IMR-90 (cell line): Measurements from ENCODE around the gene LLGL1. TPM values are rescaled to one million over a fixed set of nuclear protein-coding genes. Genes with fewer than 3 reads are reported as not detected.

Experiments
- ATAC-seq: fragments of 200-7000 bp; cut with Tn5 transposase; 2 replicates; pipeline ENCODE4 v1.9.1; 2020; ENCODE audit warnings: low read depth, mild to moderate bottlenecking, moderate library complexity
- BruUV-seq: library from RNA; stranded (reverse); fragments of 400-500 nt; replicated peaks from 2 replicates; lab custom pipeline; 2021; lab: Mats Ljungman, UMichigan
- CTCF ChIA-PET: fragments of 300-600 bp; formaldehyde crosslinking; extraction: SDS; loops from one replicate; lab custom pipeline; 2021; ENCODE audit warnings: antibody characterized with exemption; lab: Yijun Ruan, JAX
- POLR2A ChIA-PET: fragments of 300-600 bp; sonication (Branson Sonifier 250); formaldehyde crosslinking; loops from one replicate; lab custom pipeline; 2022; ENCODE audit warnings: antibody characterized with exemption; ENCODE audit not compliant: unreplicated experiment; lab: Charles Lee
- DNase-seq: peaks from one replicate; pipeline ENCODE4 v3.0.0; 2013
- H2AFZ ChIP-seq: replicated peaks from 2 replicates; pipeline ENCODE3; 2013; ENCODE audit warnings: low read length, mild to moderate bottlenecking; ENCODE audit not compliant: poor library complexity
- H2AK5ac ChIP-seq: 2 replicates; pipeline ENCODE4 v1.6.1; 2013; ENCODE audit warnings: low read depth, low read length, inconsistent platforms
- H2AK9ac ChIP-seq: replicated peaks from 2 replicates; pipeline ENCODE3; 2013; ENCODE audit warnings: mild to moderate bottlenecking, low read depth, low read length, moderate library complexity; ENCODE audit not compliant: poor library complexity
- H2BK120ac ChIP-seq: 2 replicates; pipeline ENCODE4 v1.6.1; 2013; ENCODE audit warnings: low read depth, low read length, inconsistent platforms
- H2BK15ac ChIP-seq: 3 replicates; pipeline ENCODE4 v1.6.1; 2013; ENCODE audit warnings: low read depth, low read length, inconsistent platforms
- H2BK20ac ChIP-seq: 2 replicates; pipeline ENCODE4 v1.6.1; 2013; ENCODE audit warnings: low read depth, mild to moderate bottlenecking, inconsistent platforms, low read length, moderate library complexity
- H2BK5ac ChIP-seq: 2 replicates; pipeline ENCODE4 v1.6.1; 2013; ENCODE audit warnings: mild to moderate bottlenecking, low read depth, low read length, inconsistent platforms; ENCODE audit not compliant: poor library complexity, severe bottlenecking
- H3K14ac ChIP-seq: replicated peaks from 2 replicates; pipeline ENCODE4 v1.6.1; 2013; ENCODE audit warnings: low read depth, low read length, inconsistent platforms
- H3K18ac ChIP-seq: 2 replicates; pipeline ENCODE4 v1.6.1; 2013; ENCODE audit warnings: low read depth, low read length, control low read depth
- H3K23ac ChIP-seq: 2 replicates; pipeline ENCODE4 v1.6.1; 2013; ENCODE audit warnings: low read depth, low read length, inconsistent platforms
- H3K27ac ChIP-seq: 2 replicates; pipeline ENCODE4 v1.5.1; 2013; ENCODE audit warnings: mild to moderate bottlenecking, control low read depth, low read length; ENCODE audit not compliant: insufficient read depth
- H3K27me3 ChIP-seq: 2 replicates; pipeline ENCODE4 v1.6.1; 2013; ENCODE audit warnings: low read length; ENCODE audit not compliant: control insufficient read depth, insufficient read depth
- H3K36me3 ChIP-seq: 2 replicates; pipeline ENCODE4 v1.6.1; 2013; ENCODE audit warnings: low read length, mixed read lengths; ENCODE audit not compliant: control insufficient read depth, insufficient read depth
- H3K4ac ChIP-seq: 2 replicates; pipeline ENCODE4 v1.6.1; 2013; ENCODE audit warnings: low read depth, low read length, inconsistent platforms
- H3K4me1 ChIP-seq: 2 replicates; pipeline ENCODE4 v1.6.1; 2013; ENCODE audit warnings: low read length, mixed read lengths; ENCODE audit not compliant: control insufficient read depth, insufficient read depth
- H3K4me2 ChIP-seq: 2 replicates; pipeline ENCODE4 v1.6.1; 2013; ENCODE audit warnings: low read depth, mild to moderate bottlenecking, control low read depth, low read length, moderate library complexity
- H3K4me3 ChIP-seq: 2 replicates; pipeline ENCODE4 v1.5.1; 2013; ENCODE audit warnings: low read depth, mild to moderate bottlenecking, control low read depth, low read length, moderate library complexity; ENCODE audit not compliant: insufficient read depth
- H3K56ac ChIP-seq: 2 replicates; pipeline ENCODE4 v1.6.1; 2013; ENCODE audit warnings: low read length, inconsistent platforms; ENCODE audit not compliant: insufficient read depth; ENCODE audit errors: extremely low read depth
- H3K79me1 ChIP-seq, 2 experiments: 2 replicates each; pipeline ENCODE4 v1.6.1; 2013; ENCODE audit warnings: low read length in 2 of 2, inconsistent platforms in 1 of 2, low read depth in 1 of 2
- H3K9ac ChIP-seq: 2 replicates; pipeline ENCODE4 v1.6.1; 2013; ENCODE audit warnings: low read depth, low read length, control low read depth
- H3K9me1 ChIP-seq: 2 replicates; pipeline ENCODE4 v1.6.1; 2013; ENCODE audit warnings: low read length, inconsistent platforms; ENCODE audit not compliant: insufficient read depth
- H3K9me3 ChIP-seq: 2 replicates; pipeline ENCODE4 v1.6.1; 2013; ENCODE audit warnings: low read length; ENCODE audit not compliant: control insufficient read depth, insufficient read depth
- H4K20me1 ChIP-seq: 2 replicates; pipeline ENCODE4 v1.6.1; 2013; ENCODE audit warnings: low read length, inconsistent platforms; ENCODE audit not compliant: insufficient read depth
- H4K5ac ChIP-seq: 2 replicates; pipeline ENCODE4 v1.6.1; 2013; ENCODE audit warnings: mild to moderate bottlenecking, low read depth, low read length, control low read depth
- H4K8ac ChIP-seq, 2 experiments: 2 replicates each; pipeline ENCODE4 v1.6.1; 2013; ENCODE audit warnings: low read depth in 2 of 2, low read length in 2 of 2, control low read depth in 1 of 2, inconsistent platforms in 1 of 2
- H4K91ac ChIP-seq: 2 replicates; pipeline ENCODE4 v1.6.1; 2013; ENCODE audit warnings: low read depth, low read length, inconsistent platforms; ENCODE audit not compliant: insufficient read depth
- BHLHE40 ChIP-seq: fragments of 150-350 bp; IDR thresholded peaks from 2 replicates; pipeline ENCODE4 v1.6.1; 2016; ENCODE audit warnings: mild to moderate bottlenecking, low read depth, low read length
- CEBPB ChIP-seq: IDR thresholded peaks from 2 replicates; pipeline ENCODE4 v1.6.1; 2012; ENCODE audit warnings: low read depth, low read length, improper control_type of control experiment
- CHD1 ChIP-seq: IDR thresholded peaks from 2 replicates; pipeline ENCODE4 v1.6.1; 2012; ENCODE audit warnings: low read depth, low read length, improper control_type of control experiment
- FOS ChIP-seq: fragments of 150-350 bp; IDR thresholded peaks from 2 replicates; pipeline ENCODE4 v1.6.1; 2016; ENCODE audit warnings: low read depth, low read length
- MAFK ChIP-seq: IDR thresholded peaks from 2 replicates; pipeline ENCODE4 v1.6.1; 2012; ENCODE audit warnings: low read depth, low read length, improper control_type of control experiment
- MAZ ChIP-seq: IDR thresholded peaks from 2 replicates; pipeline ENCODE4 v1.6.1; 2012; ENCODE audit warnings: low read depth, mild to moderate bottlenecking, low read length, improper control_type of control experiment, moderate library complexity, borderline replicate concordance
- MXI1 ChIP-seq: IDR thresholded peaks from 2 replicates; pipeline ENCODE4 v1.6.1; 2012; ENCODE audit warnings: low read depth, mild to moderate bottlenecking, low read length, moderate library complexity, borderline replicate concordance
- NFE2L2 ChIP-seq: fragments of 150-350 bp; IDR thresholded peaks from 2 replicates; pipeline ENCODE4 v1.6.1; 2016; ENCODE audit warnings: low read depth, mild to moderate bottlenecking, low read length
- POLR2A ChIP-seq: IDR thresholded peaks from 2 replicates; pipeline ENCODE4 v1.6.1; 2012; ENCODE audit warnings: mild to moderate bottlenecking, low read depth, low read length
- RAD21 ChIP-seq: IDR thresholded peaks from 2 replicates; pipeline ENCODE4 v1.6.1; 2012; ENCODE audit warnings: low read length, improper control_type of control experiment
- RFX5 ChIP-seq: IDR thresholded peaks from 2 replicates; pipeline ENCODE4 v1.8.0; 2012; ENCODE audit warnings: low read depth, mild to moderate bottlenecking, low read length, moderate library complexity
- SMC3 ChIP-seq: fragments of 150-350 bp; IDR thresholded peaks from 2 replicates; pipeline ENCODE4 v1.6.1; 2016; ENCODE audit warnings: low read depth, mild to moderate bottlenecking, antibody characterized with exemption, low read length, moderate library complexity
- WGBS, 2 experiments: methylation state at CpG; one replicate each; pipeline versions ENCODE4 v1.1.5 to v1.1.7; 2013; ENCODE audit warnings: missing lambda C conversion rate in 2 of 2; ENCODE audit not compliant: insufficient read length in 1 of 2; ENCODE audit errors: extremely low coverage in 2 of 2; 5-methylcytosine and 5-hydroxymethylcytosine counted together
- dilution Hi-C: fragments of 300-500 bp; cut with HindIII; formaldehyde crosslinking; loops from one replicate; pipeline ENCODE4 v1.14.3; 2018; ENCODE audit warnings: low sequenced_read_pairs; ENCODE audit not compliant: unreplicated experiment
- in situ Hi-C: fragments of 300-500 bp; cut with MboI; formaldehyde crosslinking; loops from 3 replicates; pipeline ENCODE4 v1.14.3; 2019; ENCODE audit warnings: low sequenced_read_pairs, inconsistent platforms, mixed read lengths
- intact Hi-C: fragments of 100-400 bp; cut with micrococcal nuclease; formaldehyde crosslinking; loops from 2 replicates; pipeline ENCODE4 v1.10.0; 2022
- polyA plus RNA-seq, 3 experiments: library from polyadenylated mRNA; depleted of rRNA; stranded (reverse); fragments of >200 nt; gene quantifications; 2 replicates each; pipeline ENCODE4 v1.2.3, GENCODE V29; 2012; ENCODE audit warnings: low replicate concordance in 1 of 3
- total RNA-seq: library from RNA; depleted of rRNA; stranded (reverse); fragments of >200 nt; gene quantifications from 2 replicates; pipeline ENCODE4 v1.2.3, GENCODE V29; 2012
- TF ChIP-seq, protein P1 (sequence below): fragments of 150-350 bp; IDR thresholded peaks from 2 replicates; pipeline ENCODE4 v1.6.1; 2017; ENCODE audit warnings: mild to moderate bottlenecking, antibody characterized with exemption, low read length, low read depth
- TF ChIP-seq, protein P2 (sequence below): fragments of 150-350 bp; IDR thresholded peaks from 2 replicates; pipeline ENCODE4 v1.6.1; 2016; ENCODE audit warnings: low read depth, mild to moderate bottlenecking, low read length, moderate library complexity, borderline replicate concordance
- TF ChIP-seq, protein P3 (sequence below): conservative IDR thresholded peaks from 2 replicates; pipeline ENCODE4 v1.5.1; 2012; ENCODE audit warnings: mild to moderate bottlenecking, low read depth, low read length, improper control_type of control experiment

Gene LLGL1
- total and polyA plus RNA-seq, 2 of the 4 experiments (the other 2 are of a cell fraction) = 40.1 to 52.9 TPM

GRCh38 chr17:18263885-18264682, 38.6 kb downstream of the LLGL1 start:
- no peak for ATAC-seq
- TF ChIP-seq, protein P1, sequence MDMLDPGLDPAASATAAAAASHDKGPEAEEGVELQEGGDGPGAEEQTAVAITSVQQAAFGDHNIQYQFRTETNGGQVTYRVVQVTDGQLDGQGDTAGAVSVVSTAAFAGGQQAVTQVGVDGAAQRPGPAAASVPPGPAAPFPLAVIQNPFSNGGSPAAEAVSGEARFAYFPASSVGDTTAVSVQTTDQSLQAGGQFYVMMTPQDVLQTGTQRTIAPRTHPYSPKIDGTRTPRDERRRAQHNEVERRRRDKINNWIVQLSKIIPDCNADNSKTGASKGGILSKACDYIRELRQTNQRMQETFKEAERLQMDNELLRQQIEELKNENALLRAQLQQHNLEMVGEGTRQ = no peak
- TF ChIP-seq POLR2A = no peak
- TF ChIP-seq FOS = no peak
- TF ChIP-seq MAZ = no peak
- no peak for TF ChIP-seq NFE2L2
- TF ChIP-seq, protein P2, sequence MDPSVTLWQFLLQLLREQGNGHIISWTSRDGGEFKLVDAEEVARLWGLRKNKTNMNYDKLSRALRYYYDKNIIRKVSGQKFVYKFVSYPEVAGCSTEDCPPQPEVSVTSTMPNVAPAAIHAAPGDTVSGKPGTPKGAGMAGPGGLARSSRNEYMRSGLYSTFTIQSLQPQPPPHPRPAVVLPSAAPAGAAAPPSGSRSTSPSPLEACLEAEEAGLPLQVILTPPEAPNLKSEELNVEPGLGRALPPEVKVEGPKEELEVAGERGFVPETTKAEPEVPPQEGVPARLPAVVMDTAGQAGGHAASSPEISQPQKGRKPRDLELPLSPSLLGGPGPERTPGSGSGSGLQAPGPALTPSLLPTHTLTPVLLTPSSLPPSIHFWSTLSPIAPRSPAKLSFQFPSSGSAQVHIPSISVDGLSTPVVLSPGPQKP = no peak
- TF ChIP-seq MXI1 = no peak
- no peak for TF ChIP-seq CEBPB
- no peak for TF ChIP-seq MAFK
- TF ChIP-seq RAD21 = no peak
- no peak for TF ChIP-seq RFX5
- TF ChIP-seq CHD1 = no peak
- TF ChIP-seq BHLHE40 = no peak
- no peak for TF ChIP-seq SMC3
- TF ChIP-seq, protein P3, sequence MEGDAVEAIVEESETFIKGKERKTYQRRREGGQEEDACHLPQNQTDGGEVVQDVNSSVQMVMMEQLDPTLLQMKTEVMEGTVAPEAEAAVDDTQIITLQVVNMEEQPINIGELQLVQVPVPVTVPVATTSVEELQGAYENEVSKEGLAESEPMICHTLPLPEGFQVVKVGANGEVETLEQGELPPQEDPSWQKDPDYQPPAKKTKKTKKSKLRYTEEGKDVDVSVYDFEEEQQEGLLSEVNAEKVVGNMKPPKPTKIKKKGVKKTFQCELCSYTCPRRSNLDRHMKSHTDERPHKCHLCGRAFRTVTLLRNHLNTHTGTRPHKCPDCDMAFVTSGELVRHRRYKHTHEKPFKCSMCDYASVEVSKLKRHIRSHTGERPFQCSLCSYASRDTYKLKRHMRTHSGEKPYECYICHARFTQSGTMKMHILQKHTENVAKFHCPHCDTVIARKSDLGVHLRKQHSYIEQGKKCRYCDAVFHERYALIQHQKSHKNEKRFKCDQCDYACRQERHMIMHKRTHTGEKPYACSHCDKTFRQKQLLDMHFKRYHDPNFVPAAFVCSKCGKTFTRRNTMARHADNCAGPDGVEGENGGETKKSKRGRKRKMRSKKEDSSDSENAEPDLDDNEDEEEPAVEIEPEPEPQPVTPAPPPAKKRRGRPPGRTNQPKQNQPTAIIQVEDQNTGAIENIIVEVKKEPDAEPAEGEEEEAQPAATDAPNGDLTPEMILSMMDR = no peak

More at GRCh38 chr17:18263885-18264682, 38.6 kb downstream of the LLGL1 start:
- Histone ChIP-seq H2BK20ac (no peak overlapping the region), H4K8ac (no peak overlapping the region), H2AK5ac (no peak overlapping the region), H3K4ac (no peak overlapping the region), H3K4me2 (no peak overlapping the region), H3K27ac (no peak overlapping the region), H2AFZ (no peak overlapping the region), H3K36me3 (peaks cover 26% of the 10 kb centered on the region), H2BK15ac (no peak overlapping the region), H2BK120ac (no peak overlapping the region), H4K5ac (no peak overlapping the region), H2BK5ac (no peak overlapping the region), H4K91ac (no peak overlapping the region), H2AK9ac (no peak overlapping the region), H3K4me1 (peaks cover 22% of the 10 kb centered on the region), H3K27me3 (no peaks in the 10 kb centered on the region), H3K9me1 (peaks cover 29% of the 10 kb centered on the region), H3K79me1 (peaks cover 13 to 60% of the 10 kb centered on the region in 2 experiments), H3K9ac (no peak overlapping the region), H4K20me1 (0 out of 2 replicates have a peak, but pooled peaks cover 3% of the 10 kb centered on the region), H3K18ac (no peak overlapping the region), H3K14ac (no peak overlapping the region), H3K9me3 (no peaks in the 10 kb centered on the region), H3K23ac (no peak overlapping the region), H3K56ac (no peak overlapping the region), H3K4me3 (no peak overlapping the region)
- 95% methylated on average over 49 of the region's 50 CpGs; no CpG with 5 or more reads in 1 of the 2 experiments for WGBS, 2 experiments
- in situ Hi-C loops (no loop called here), intact Hi-C loops (no loop called here), dilution Hi-C loops (no loop called here)
- CTCF ChIA-PET = no interaction called here
- DNase-seq = no peak
- POLR2A ChIA-PET = no interaction called here
- BruUV-seq = no TSS peak
